TTC549 (cell line): ENCODE data around the gene KITLG.
"Not testable (repeated sequence)": the region's sequence is repeated elsewhere in the genome, so short reads cannot be mapped to it uniquely, and the experiment has no call there.

Experiments used
- FAIRE-seq: peaks from 2 replicates; lab custom pipeline; 2012; peaks lifted over from hg19 to GRCh38; lab: Jason Lieb, UNC

The KITLG gene

DNA sequence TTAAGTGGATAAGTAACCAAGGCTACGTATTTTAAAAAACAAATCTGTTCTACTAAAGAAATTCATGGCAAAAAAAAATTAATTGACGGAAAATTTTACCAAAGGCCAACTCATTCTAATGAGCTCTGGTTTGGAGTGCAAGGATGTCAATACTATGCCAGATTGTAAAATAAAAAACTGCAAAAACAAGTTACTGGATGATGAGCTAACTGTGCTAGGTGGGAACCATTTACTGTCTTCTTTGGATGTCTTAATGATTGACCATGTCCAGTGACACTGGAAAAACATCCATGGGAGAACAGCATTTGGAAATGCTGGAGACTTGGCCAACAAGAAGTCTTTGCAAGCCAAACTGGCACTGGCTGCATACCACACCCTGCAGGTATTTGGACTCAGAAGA, 41.6 kb downstream of the KITLG start:
- no peak for FAIRE-seq

DNA sequence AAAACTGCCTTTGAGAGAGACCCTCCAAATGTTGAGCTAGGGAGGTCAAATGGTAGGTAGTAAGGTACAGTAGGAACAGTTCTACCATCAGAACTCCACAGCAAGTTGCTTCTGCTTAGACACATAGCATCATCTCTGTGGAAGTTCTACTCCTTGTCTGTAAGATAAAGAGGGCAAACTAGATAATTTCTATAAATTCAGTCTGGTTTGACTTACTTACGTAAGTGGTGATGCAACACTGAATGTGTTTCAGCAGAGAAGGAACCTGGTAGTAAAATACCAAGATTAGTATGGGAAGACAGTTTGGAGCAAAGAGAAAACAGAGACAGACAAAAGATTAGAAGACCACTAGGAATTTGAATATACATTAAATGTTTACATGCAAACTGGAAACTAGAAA, 42.0 kb downstream of the KITLG start:
- no peak for FAIRE-seq

- no peak for FAIRE-seq
These were observed 49.4 kb downstream of the KITLG start for GRCh38 chr12:88530868-88531267.

GRCh38 chr12:88529531-88530488, 50.5 kb downstream of the KITLG start:
- FAIRE-seq, result no peak

GRCh38 chr12:88522961-88523360, 57.3 kb downstream of the KITLG start:
- no peak for FAIRE-seq

GRCh38 chr12:88520436-88520820, 59.8 kb downstream of the KITLG start:
- FAIRE-seq, result no peak

GRCh38 chr12:88519802-88520435, 60.4 kb downstream of the KITLG start:
- no peak for FAIRE-seq

DNA sequence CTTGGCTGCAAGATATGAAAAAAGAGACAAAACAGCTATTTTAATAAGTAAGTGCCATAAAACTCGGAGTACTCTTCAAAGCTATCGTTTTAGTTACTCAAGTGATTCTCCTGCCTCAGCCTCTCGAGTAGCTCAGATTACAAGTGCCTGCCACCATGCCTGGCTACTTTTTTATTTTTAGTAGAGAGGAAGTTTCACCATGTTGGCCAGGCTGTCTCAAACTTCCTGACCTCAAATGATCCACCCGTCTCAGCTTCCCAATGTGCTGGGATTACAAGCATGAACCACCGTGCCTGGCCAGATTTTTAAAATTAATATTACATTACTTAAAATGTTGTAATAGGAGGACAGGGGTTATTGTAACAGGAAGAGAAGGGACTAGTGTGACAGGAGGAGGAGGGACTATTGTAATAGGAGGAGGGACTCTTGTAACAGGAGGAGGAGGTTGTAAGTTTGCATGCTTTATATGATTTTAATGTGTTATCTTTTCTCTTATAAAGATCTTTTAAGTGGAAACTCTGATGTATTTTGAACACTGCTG, 61.3 kb downstream of the KITLG start:
- no peak for FAIRE-seq

DNA sequence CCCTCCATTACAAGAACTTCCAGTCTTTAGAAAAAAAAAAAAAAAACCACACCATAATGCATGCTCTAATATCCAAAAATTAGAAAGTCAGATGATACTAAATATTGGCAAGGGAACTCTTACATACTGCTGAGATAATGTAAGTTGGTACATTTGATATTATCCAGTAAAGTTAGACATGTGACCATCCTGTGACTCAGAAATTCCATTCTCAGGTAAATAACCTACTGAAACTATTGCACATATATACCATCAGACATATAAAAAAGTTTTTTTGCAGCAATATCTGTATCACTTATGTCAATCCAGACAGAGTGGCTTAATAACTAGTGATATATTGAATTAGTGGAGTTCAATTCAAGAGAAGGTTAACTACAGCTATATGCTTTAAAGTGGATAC, 63.5 kb downstream of the KITLG start:
- FAIRE-seq, result no peak

- FAIRE-seq, result no peak
These were observed 69.4 kb downstream of the KITLG start for GRCh38 chr12:88510843-88511242.

DNA sequence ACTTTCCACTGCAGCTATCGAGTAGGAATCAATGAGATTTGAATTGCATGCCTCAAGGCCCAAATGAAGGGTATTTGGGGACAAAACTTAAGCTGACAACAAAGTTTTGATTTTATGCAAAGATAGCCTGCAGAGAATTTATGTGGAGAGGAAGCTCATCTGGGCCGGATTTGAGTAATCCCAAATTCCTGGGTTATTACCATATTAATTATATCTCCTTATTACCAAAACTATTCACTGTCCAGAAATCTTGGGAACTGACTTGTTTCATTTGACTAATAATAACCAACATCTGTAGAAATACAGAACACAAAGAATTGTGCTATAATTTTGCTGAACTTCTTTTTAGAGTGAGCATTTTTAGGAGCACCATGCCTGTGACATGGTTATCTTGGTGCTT, 70.4 kb downstream of the KITLG start:
- FAIRE-seq, result no peak

- no peak for FAIRE-seq
These were observed 70.9 kb downstream of the KITLG start for GRCh38 chr12:88509347-88509746.

GRCh38 chr12:88507851-88508250, 72.4 kb downstream of the KITLG start:
- not testable (repeated sequence) for FAIRE-seq

- FAIRE-seq, result no peak
These were observed 73.0 kb downstream of the KITLG start for GRCh38 chr12:88507270-88507669.

- no peak for FAIRE-seq
These were observed 74.6 kb downstream of the KITLG start for GRCh38 chr12:88505696-88506095.

DNA sequence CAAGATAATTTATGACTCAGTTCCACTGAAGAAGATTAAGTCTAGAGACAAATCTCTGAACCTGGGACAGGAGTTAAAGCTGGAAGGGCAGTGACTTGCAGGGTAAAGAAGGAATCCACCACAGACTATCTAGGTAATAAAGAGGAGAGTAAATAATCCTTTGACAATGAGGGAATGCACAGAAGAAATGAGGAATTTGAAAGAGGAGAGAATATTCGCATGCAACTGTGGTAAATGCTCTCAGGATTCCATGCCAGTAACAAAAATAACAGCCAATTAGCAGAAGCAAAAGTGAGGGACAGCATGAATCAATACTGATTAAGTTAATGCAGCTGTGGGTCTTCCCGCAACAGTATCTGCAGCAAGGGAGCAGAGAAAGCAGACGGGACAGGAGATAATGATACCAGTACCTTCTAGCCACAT, 77.0 kb downstream of the KITLG start:
- no peak for FAIRE-seq

DNA sequence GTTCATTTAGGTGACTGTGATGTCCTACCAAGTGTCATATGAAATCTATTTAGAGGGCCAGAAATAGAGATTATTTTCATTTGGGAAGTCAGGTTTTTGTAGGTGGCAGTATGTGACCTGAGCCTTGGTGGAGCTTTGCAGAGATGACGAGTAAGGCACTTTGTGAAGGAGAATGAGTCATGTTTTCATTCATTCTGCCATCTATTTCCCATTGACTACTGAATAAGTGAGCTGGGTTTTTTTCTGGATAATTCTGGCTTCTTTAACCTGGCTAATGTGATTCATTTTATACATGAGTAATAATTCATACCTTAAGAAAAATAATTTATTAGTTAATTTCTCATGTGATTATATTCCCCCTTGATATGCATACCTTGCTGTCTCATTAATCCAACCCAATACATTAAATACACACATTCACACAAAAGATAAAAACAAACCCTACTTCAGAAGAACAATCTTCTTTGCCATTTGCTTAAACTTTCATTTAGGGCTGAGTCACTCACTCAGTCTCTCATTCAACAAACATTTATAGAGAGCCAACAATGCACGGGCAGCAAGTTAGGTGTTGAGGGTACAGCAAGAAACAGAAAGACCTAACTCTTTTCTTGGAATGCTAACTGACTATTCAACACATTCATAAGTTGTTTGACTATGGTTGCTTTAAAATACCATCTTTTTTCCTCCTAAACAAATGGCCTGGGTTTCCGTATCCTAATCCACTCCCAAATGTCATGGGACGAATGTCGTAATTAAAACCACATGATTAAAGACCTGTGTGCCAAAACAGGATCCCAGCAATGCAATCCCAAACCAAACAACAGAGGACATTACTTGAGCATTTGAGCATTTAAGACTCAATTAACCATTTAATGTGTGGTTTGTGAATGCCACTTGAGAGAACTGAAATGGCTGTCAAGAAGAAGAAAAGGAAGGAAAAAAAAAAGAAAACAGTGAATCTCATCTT, 78.0 kb downstream of the KITLG start:
- FAIRE-seq, result no peak

GRCh38 chr12:88496891-88497371, 83.3 kb downstream of the KITLG start:
- FAIRE-seq, result no peak

DNA sequence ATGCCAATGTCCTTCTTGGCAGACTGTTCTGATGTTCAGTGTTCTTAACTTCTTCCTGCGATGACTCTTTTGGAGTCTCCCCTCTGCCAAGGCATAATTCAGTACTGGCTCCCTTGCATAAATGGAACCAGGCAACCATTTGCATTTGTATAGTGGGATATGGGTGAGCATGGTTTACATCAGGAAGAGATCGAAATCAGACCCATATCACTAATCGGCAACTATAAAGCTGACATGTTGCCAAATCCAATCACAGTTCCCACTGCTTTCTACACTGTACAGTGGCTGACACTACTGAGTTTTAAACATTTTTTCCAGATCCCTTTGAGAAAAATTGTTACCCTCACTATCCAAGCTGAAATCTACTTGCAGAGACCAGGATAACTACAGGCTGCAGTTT, 83.8 kb downstream of the KITLG start:
- FAIRE-seq, result no peak

DNA sequence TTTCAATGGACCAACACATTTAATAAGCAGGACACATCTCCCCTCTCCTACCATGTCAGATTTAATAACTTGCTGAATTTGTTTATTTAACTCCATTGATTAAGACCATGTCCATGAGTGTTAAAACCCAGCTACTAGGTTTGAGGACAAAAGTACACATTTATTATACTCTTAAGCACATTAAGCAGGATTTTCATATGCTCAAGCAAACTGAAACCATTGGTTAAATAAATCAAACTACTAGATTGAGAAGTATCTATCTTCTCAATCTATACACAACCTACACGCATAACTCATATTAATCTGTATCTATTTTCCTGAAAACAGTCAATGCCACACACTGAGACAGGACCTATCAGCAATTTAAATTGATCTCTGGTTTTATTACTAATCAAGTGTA, 85.2 kb downstream of the KITLG start:
- no peak for FAIRE-seq

GRCh38 chr12:88494520-88494919, 85.8 kb downstream of the KITLG start:
- FAIRE-seq, result no peak

DNA sequence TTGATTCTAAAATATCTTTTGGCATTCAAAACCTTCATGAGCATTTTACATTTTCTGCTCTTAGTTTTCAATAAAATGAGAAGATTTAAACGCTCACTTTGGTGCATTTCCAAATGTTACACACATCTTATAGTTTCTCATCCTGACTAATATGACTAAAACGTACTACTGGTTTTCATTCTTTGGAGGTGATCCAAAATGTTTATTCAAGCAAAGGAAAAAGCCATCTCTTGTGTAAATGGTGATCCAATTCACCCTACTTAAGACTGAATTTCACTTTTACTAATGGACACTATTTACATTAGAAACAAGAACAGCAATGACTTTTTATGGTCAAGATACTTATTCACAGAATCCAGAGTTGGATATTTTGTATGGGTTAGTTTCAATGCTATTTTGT, 86.6 kb downstream of the KITLG start:
- no peak for FAIRE-seq
